Colonic mucosa (tissue), 4 donors: ENCODE data around the gene ALDH2. TPM values are rescaled to one million over a fixed set of nuclear protein-coding genes. Genes with fewer than 3 reads are reported as not detected.

Experiments
- DNase-seq: peaks from one replicate; pipeline ENCODE4 v3.0.0-alpha.2; 2020
- H3K27ac ChIP-seq: fragments of 200-600 bp; one replicate; pipeline ENCODE4 v1.8.0; 2021
- H3K27me3 ChIP-seq: fragments of 200-600 bp; one replicate; pipeline ENCODE4 v1.8.0; 2021
- H3K36me3 ChIP-seq: fragments of 200-600 bp; one replicate; pipeline ENCODE4 v1.8.0; 2021
- H3K4me1 ChIP-seq: fragments of 200-600 bp; one replicate; pipeline ENCODE4 v1.8.0; 2021; ENCODE audit warnings: mild to moderate bottlenecking
- H3K4me3 ChIP-seq: fragments of 200-600 bp; one replicate; pipeline ENCODE4 v1.8.0; 2021
- H3K9ac ChIP-seq, 2 donors: one replicate each; pipeline ENCODE4 v1.7.0; 2013; ENCODE audit warnings: control low read depth in 2 of 2, low read depth in 2 of 2, low read length in 2 of 2
- H3K9me3 ChIP-seq: fragments of 200-600 bp; one replicate; pipeline ENCODE4 v1.8.0; 2021
- intact Hi-C: fragments of 100-400 bp; cut with DNase I; formaldehyde crosslinking; loops from one replicate; pipeline ENCODE4 v1.14.1; 2022
- total RNA-seq, 2 donors: library from RNA; stranded (reverse); fragmentation: NEBNext Ultra II Directional in 1 of 2; extraction: Animal tissue kit (Norgen Biotek cat#: 25700) in 1 of 2; gene quantifications; one replicate each; pipeline ENCODE4 v1.2.1, GENCODE V29; 2021
- TF ChIP-seq, protein P1 (sequence below): fragments of 200-600 bp; IDR thresholded peaks from one replicate; pipeline ENCODE4 v1.8.0; 2022; ENCODE audit warnings: antibody characterized with exemption, mild to moderate bottlenecking
- donor health status: healthy.
- donor health status: DM: no; HTN: no; CAD: no.
- donor health status: DM: no; HTN: no; CAD: no.

Gene ALDH2
- total RNA-seq, 2 donors from 2014 or later: 240 to 398 TPM

DNA sequence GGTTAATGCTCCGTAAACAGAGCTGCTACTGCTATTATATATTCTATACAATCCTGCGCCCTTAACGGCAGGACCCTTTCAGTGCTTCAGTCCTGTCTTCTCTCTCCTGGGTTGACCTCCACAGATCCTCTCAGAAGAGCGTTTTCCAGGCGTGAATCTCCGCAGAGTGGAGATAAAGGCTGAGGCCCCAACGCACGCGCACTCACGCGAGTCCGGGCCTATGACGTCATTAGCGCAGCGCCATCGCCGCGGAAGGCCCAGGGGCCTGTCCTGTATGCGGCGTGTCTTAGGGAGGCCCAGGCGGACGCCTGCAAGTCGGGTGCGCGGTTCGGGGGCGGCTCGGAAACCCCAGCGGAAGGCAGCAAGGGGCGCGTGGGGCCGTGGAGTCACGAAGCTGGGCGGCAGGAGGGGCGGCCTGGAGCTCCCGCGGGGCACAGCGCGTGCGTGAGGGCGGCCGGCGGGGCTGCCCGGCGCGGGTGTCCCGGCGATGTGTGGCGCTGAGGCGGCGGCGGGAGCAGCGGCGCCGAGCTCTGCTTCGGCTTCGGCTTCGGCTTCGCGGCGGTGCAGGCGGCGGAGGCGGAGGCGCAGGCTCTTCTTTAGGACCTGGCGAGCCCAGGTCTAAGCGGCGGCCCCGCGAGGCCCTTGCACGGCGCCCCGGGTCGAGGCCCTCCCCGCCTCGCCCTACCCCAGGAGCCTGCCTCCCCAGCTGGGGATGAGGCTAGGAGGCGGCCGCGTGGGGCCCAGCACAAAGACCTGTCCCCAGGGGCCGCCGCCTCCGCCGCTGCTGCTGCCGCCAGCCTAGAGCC is 75.2 kb downstream of the ALDH2 start, which contains the start of gene MAPKAPK5:
Gene MAPKAPK5, plus strand, starts transcription at position 479 of the 806 bp plus-strand sequence. CDS start 506 bp downstream, outside the sequence.
- peak; percentile 95 for DNase-seq
- peaks cover 18% of the 10 kb centered on the region for H3K4me1 ChIP-seq
- H3K4me3 ChIP-seq: peak within 1 kb of the TSS; percentile 98
- peak within 1 kb of the TSS; percentile 94 for H3K27ac ChIP-seq
- intact Hi-C loops: no loop called here
- H3K36me3 ChIP-seq: no peaks in the 10 kb centered on the region
- no peaks in the 10 kb centered on the region for H3K9me3 ChIP-seq
- H3K9ac ChIP-seq: peak within 1 kb of the TSS; percentile 84 to 97
- TF ChIP-seq, protein P1, sequence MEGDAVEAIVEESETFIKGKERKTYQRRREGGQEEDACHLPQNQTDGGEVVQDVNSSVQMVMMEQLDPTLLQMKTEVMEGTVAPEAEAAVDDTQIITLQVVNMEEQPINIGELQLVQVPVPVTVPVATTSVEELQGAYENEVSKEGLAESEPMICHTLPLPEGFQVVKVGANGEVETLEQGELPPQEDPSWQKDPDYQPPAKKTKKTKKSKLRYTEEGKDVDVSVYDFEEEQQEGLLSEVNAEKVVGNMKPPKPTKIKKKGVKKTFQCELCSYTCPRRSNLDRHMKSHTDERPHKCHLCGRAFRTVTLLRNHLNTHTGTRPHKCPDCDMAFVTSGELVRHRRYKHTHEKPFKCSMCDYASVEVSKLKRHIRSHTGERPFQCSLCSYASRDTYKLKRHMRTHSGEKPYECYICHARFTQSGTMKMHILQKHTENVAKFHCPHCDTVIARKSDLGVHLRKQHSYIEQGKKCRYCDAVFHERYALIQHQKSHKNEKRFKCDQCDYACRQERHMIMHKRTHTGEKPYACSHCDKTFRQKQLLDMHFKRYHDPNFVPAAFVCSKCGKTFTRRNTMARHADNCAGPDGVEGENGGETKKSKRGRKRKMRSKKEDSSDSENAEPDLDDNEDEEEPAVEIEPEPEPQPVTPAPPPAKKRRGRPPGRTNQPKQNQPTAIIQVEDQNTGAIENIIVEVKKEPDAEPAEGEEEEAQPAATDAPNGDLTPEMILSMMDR: no peak
- H3K27me3 ChIP-seq: no peaks in the 10 kb centered on the region

DNA sequence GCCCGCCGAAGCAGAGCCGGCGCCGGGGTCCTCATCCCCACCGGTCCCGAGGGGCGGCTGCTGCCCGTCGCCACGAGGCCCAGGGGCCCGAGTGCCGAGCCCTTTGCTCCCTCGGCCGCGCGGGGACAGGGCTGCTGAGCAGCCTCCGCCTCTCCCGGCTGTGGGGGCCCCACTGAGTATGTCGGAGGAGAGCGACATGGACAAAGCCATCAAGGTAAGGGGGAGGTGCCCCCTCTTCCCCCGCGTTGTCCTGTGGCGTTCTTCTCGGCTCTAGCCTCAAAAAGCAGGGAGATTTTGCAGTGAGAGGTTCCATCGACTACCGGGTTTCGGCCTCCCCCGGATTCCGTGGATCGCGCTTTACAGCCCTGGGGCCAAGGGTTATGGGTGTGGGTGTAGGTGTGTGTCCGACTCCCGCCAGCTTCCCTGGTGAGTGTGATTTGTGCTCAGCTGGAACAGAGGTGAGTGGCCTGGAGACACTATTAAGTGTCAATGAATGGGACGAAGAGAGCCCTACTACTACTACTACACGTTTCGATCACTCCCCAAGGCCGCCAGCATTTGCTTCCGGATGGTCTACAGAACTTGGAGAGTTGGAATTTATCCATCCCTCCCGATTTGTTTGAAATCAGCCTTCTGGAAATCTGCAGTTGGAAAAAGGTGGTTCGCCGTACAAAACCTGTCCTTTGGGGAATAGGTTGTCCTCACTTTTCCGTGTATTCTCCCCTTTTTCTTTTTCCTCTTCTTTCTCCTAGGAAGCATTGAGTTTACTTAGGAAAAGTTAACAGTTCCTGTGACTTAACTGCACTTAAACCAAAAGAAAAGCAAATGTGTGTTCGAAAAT is 76.0 kb downstream of the ALDH2 start:
- intact Hi-C loops: no loop called here
- H3K9me3 ChIP-seq: no peaks in the 10 kb centered on the region
- peak overlapping the region; percentile 84 to 97 for H3K9ac ChIP-seq
- peaks cover 18% of the 10 kb centered on the region for H3K4me1 ChIP-seq
- H3K27me3 ChIP-seq: no peaks in the 10 kb centered on the region
- peak overlapping the region; percentile 94 for H3K27ac ChIP-seq
- peak; percentile 77 for DNase-seq
- TF ChIP-seq, protein P1: no peak
- peak overlapping the region; percentile 98 for H3K4me3 ChIP-seq
- H3K36me3 ChIP-seq: no peaks in the 10 kb centered on the region

DNA sequence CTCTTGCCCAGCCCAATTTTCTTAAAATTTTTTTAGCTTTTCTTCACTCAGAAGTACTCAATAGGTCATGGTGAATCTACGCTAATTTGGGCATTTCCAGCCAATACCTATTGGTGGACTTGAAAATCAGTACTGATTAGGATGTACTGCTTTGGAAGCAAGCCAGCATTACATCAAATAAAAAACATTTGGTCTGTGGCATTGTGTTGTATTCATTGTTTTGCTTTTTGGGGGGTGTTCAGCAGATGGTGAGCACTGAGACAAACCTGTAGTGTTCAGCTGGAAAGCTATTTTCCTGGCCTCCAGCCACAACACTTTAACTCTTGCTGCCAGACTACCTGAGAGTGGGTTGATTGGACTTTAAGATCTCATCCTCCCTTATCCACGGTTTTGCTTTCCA is 79.3 kb downstream of the ALDH2 start:
- peaks cover 11% of the 10 kb centered on the region for H3K4me1 ChIP-seq
- no peak overlapping the region for H3K27ac ChIP-seq
- no peaks in the 10 kb centered on the region for H3K27me3 ChIP-seq
- TF ChIP-seq, protein P1: no peak
- intact Hi-C loops: no loop called here
- DNase-seq: no peak
- no peak overlapping the region for H3K4me3 ChIP-seq
- no peaks in the 10 kb centered on the region for H3K9me3 ChIP-seq
- no peak overlapping the region for H3K9ac ChIP-seq
- H3K36me3 ChIP-seq: no peaks in the 10 kb centered on the region

DNA sequence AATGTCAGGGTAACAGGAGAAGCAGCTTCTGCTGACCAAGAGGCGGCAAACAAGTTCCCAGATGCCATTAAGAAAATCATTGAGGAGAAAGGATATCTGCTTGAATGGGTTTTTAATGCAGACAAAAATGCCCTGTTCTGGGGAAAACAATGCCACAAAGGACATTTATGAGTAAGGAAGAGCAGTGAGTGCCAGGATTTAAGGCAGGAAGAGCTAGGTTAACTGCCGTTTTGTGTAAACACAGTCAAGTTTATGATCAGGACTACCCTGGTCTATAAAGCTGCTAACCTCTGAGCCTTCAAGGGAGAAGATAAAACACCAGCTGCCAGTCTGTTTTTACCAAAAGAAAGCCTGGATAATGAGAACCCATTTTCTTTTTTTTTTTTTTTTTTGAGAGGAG is 83.8 kb downstream of the ALDH2 start:
- peak; percentile 45 for DNase-seq
- no peak overlapping the region for H3K9ac ChIP-seq
- H3K9me3 ChIP-seq: no peaks in the 10 kb centered on the region
- intact Hi-C loops: no loop called here
- TF ChIP-seq, protein P1: no peak
- no peaks in the 10 kb centered on the region for H3K27me3 ChIP-seq
- no peaks in the 10 kb centered on the region for H3K36me3 ChIP-seq
- H3K4me3 ChIP-seq: no peak overlapping the region
- no peaks in the 10 kb centered on the region for H3K4me1 ChIP-seq
- peak overlapping the region; percentile 73 for H3K27ac ChIP-seq

DNA sequence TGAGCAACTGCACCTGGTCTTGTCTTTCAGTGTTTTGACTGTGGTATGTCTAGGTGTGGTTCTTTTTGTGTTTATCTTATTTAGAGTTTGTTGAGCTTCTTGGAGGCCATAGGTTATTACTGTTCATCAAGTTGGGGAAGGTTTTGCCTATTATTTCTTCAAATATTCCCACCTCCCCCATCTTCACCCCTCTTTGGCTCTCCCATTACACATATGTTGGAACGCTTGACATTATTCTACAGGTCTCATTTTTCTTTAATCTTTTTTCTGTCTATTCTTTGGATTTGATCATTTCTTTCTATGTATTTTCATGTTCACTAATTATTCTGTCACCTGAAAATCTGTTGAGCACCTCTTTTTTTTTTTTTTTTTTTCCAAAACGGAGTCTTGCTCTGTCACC is 91.5 kb downstream of the ALDH2 start:
- H3K9ac ChIP-seq: no peak overlapping the region
- H3K9me3 ChIP-seq: no peaks in the 10 kb centered on the region
- DNase-seq: no peak
- intact Hi-C loops: no loop called here
- H3K27ac ChIP-seq: no peak overlapping the region
- no peak overlapping the region for H3K4me3 ChIP-seq
- TF ChIP-seq, protein P1: no peak
- H3K27me3 ChIP-seq: no peaks in the 10 kb centered on the region
- no peaks in the 10 kb centered on the region for H3K36me3 ChIP-seq
- no peaks in the 10 kb centered on the region for H3K4me1 ChIP-seq
